A673 (cell line): ENCODE measurements around the gene PPP2R2D. TPM values are rescaled to one million over a fixed set of nuclear protein-coding genes. Genes with fewer than 3 reads are reported as not detected.

Source experiments
- BruUV-seq: library from RNA; stranded (reverse); fragments of 400-500 nt; replicated peaks from 2 replicates; lab custom pipeline; 2021; lab: Mats Ljungman, UMichigan
- CTCF ChIA-PET: fragments of 300-600 bp; sonication (Branson Sonifier 250); formaldehyde crosslinking; loops from one replicate; lab custom pipeline; 2022; ENCODE audit warnings: antibody characterized with exemption; lab: Charles Lee
- POLR2A ChIA-PET: fragments of 300-600 bp; sonication (Branson Sonifier 250); formaldehyde crosslinking; loops from one replicate; lab custom pipeline; 2022; ENCODE audit warnings: antibody characterized with exemption; ENCODE audit not compliant: low non-redundant PET; lab: Charles Lee
- DNase-seq: peaks from one replicate; pipeline ENCODE4 v3.0.0-alpha.2; 2015; ENCODE audit warnings: low spot score
- H3K27ac ChIP-seq: fragments of 200-600 bp; sonication (generic); 2 replicates; pipeline ENCODE4 v1.5.1; 2016; ENCODE audit warnings: mixed run types, low read depth, mild to moderate bottlenecking, mixed read lengths, antibody characterized with exemption, low read length; ENCODE audit not compliant: poor library complexity, severe bottlenecking
- H3K27me3 ChIP-seq: fragments of 200-600 bp; sonication (generic); replicated peaks from 2 replicates; pipeline ENCODE4 v1.6.1; 2017; ENCODE audit warnings: mixed run types, low read depth, mild to moderate bottlenecking, mixed read lengths, antibody characterized with exemption, low read length; ENCODE audit not compliant: insufficient read depth, poor library complexity
- H3K36me3 ChIP-seq: fragments of 200-600 bp; sonication (generic); 2 replicates; pipeline ENCODE4 v1.6.1; 2016; ENCODE audit warnings: mixed run types, mild to moderate bottlenecking, mixed read lengths, antibody characterized with exemption, low read length; ENCODE audit not compliant: insufficient read depth, poor library complexity, severe bottlenecking
- H3K4me1 ChIP-seq: fragments of 200-600 bp; sonication (generic); 2 replicates; pipeline ENCODE4 v1.6.1; 2017; ENCODE audit warnings: mixed run types, mild to moderate bottlenecking, mixed read lengths, antibody characterized with exemption, low read length; ENCODE audit not compliant: insufficient read depth, poor library complexity, severe bottlenecking
- H3K4me3 ChIP-seq: fragments of 200-600 bp; sonication (generic); 2 replicates; pipeline ENCODE4 v1.5.1; 2016; ENCODE audit warnings: low read depth, mixed run types, mild to moderate bottlenecking, mixed read lengths, low read length; ENCODE audit not compliant: poor library complexity, severe bottlenecking
- H3K9me3 ChIP-seq: fragments of 200-600 bp; sonication (generic); 2 replicates; pipeline ENCODE4 v1.6.1; 2016; ENCODE audit warnings: mixed run types, low read depth, mild to moderate bottlenecking, mixed read lengths, antibody characterized with exemption, low read length; ENCODE audit not compliant: poor library complexity, severe bottlenecking
- CTCF ChIP-seq: fragments of 300-800, 200-600 bp; sonication (generic); conservative IDR thresholded peaks from 2 replicates; pipeline ENCODE4 v1.5.1; 2017; ENCODE audit warnings: low read depth, mild to moderate bottlenecking, antibody characterized with exemption, low read length, moderate library complexity, mixed read lengths
- EZH2 ChIP-seq: fragments of 200-600 bp; sonication (generic); IDR thresholded peaks from 2 replicates; pipeline ENCODE4 v1.6.1; 2017; ENCODE audit warnings: borderline replicate concordance, low read depth, mild to moderate bottlenecking, mixed read lengths, antibody characterized with exemption, low read length; ENCODE audit not compliant: poor library complexity, severe bottlenecking
- intact Hi-C: fragments of 100-400 bp; cut with micrococcal nuclease; formaldehyde crosslinking; loops from one replicate; pipeline ENCODE4 v1.10.0; 2022; ENCODE audit not compliant: unreplicated experiment
- total RNA-seq: library from RNA; stranded (reverse); gene quantifications from 2 replicates; pipeline ENCODE4 v1.2.3, GENCODE V29; 2021

PPP2R2D gene
- total RNA-seq, 1 experiment from 2014 or later: 49.1 TPM

- CTCF ChIA-PET: no interaction called here
Observed at GRCh38 chr10:131998845-131999681, 98.3 kb downstream of the PPP2R2D start.

GRCh38 chr10:132001238-132001972 lies 100.6 kb downstream of the PPP2R2D start:
- CTCF ChIA-PET: no interaction called here
- H3K27ac ChIP-seq: no peak overlapping the region
- no peaks in the 10 kb centered on the region for H3K36me3 ChIP-seq
- intact Hi-C loops: no loop called here
- peak; percentile 29; the same call in 1 of the 2 replicates for TF ChIP-seq CTCF
- no peak for TF ChIP-seq EZH2
- peak; percentile 84 for DNase-seq
- H3K9me3 ChIP-seq: no peaks in the 10 kb centered on the region
- no peaks in the 10 kb centered on the region for H3K27me3 ChIP-seq
- peaks cover 6% of the 10 kb centered on the region for H3K4me1 ChIP-seq
- POLR2A ChIA-PET: interaction anchor here (0.9 kb wide), 1 partner anchor 156 kb away, joined by 7 read pairs; no protein-coding TSS in a partner anchor
- peak overlapping the region; percentile 38 for H3K4me3 ChIP-seq
- no TSS peak for BruUV-seq

More at GRCh38 chr10:131998845-131999681, 98.3 kb downstream of the PPP2R2D start:
- H3K9me3 ChIP-seq: no peaks in the 10 kb centered on the region
- H3K36me3 ChIP-seq: no peaks in the 10 kb centered on the region
- H3K4me1 ChIP-seq: peaks cover 6% of the 10 kb centered on the region
- POLR2A ChIA-PET: no interaction called here
- no peaks in the 10 kb centered on the region for H3K27me3 ChIP-seq
- H3K27ac ChIP-seq: no peak overlapping the region
- no peak overlapping the region for H3K4me3 ChIP-seq
- BruUV-seq: no TSS peak
- TF ChIP-seq CTCF (no peak), EZH2 (no peak)
- intact Hi-C loops: no loop called here
- DNase-seq: no peak

- intact Hi-C loops: no loop called here
- POLR2A ChIA-PET: no interaction called here
- H3K9me3 ChIP-seq: no peaks in the 10 kb centered on the region
- CTCF ChIA-PET: no interaction called here
- no peak for DNase-seq
- H3K4me3 ChIP-seq: no peak overlapping the region
- H3K27ac ChIP-seq: no peak overlapping the region
- BruUV-seq: no TSS peak
- H3K4me1 ChIP-seq: peaks cover 6% of the 10 kb centered on the region
- no peaks in the 10 kb centered on the region for H3K27me3 ChIP-seq
- H3K36me3 ChIP-seq: no peaks in the 10 kb centered on the region
- TF ChIP-seq EZH2 (no peak), CTCF (no peak)
Observed at GRCh38 chr10:132002004-132002403, 101.2 kb downstream of the PPP2R2D start.
